Mesenchymal stem cell (in vitro differentiated cells and primary cell): ENCODE data around the gene DDO.

ENCODE experiments used
- DNase-seq: peaks from one replicate; pipeline ENCODE4 v3.0.0-alpha.2; 2013
- H2AFZ ChIP-seq: one replicate; pipeline ENCODE4 v1.6.1; 2013; ENCODE audit warnings: low read depth, mild to moderate bottlenecking, control low read depth, inconsistent platforms, low read length, moderate library complexity
- H2AK5ac ChIP-seq: 2 replicates; pipeline ENCODE4 v1.6.1; 2013; ENCODE audit warnings: low read length, moderate library complexity, mild to moderate bottlenecking, inconsistent platforms; ENCODE audit not compliant: severe bottlenecking
- H2BK120ac ChIP-seq: one replicate; pipeline ENCODE4 v1.6.1; 2013; ENCODE audit warnings: low read depth, mild to moderate bottlenecking, inconsistent platforms, low read length, moderate library complexity
- H2BK12ac ChIP-seq, 2 experiments: one replicate each; pipeline ENCODE4 v1.6.1; 2013; ENCODE audit warnings: inconsistent platforms in 2 of 2, low read length in 2 of 2, mild to moderate bottlenecking in 2 of 2, moderate library complexity in 2 of 2, control low read depth in 1 of 2
- H2BK15ac ChIP-seq: one replicate; pipeline ENCODE4 v1.6.1; 2013; ENCODE audit warnings: mild to moderate bottlenecking, low read depth, inconsistent platforms; ENCODE audit not compliant: poor library complexity, severe bottlenecking
- H2BK5ac ChIP-seq: 2 replicates; pipeline ENCODE4 v1.6.1; 2013; ENCODE audit warnings: low read depth, mild to moderate bottlenecking, low read length, control low read depth, inconsistent platforms; ENCODE audit not compliant: poor library complexity, severe bottlenecking
- H3K14ac ChIP-seq, 2 experiments: one replicate each; pipeline ENCODE4 v1.6.1; 2013; ENCODE audit warnings: inconsistent platforms in 2 of 2, low read length in 2 of 2, control low read depth in 1 of 2, mild to moderate bottlenecking in 1 of 2, moderate library complexity in 1 of 2
- H3K18ac ChIP-seq, 2 experiments: one replicate each; pipeline ENCODE4 v1.6.1; 2013; ENCODE audit warnings: inconsistent platforms in 2 of 2, low read length in 2 of 2, control low read depth in 1 of 2, low read depth in 1 of 2, mild to moderate bottlenecking in 1 of 2
- H3K23ac ChIP-seq, 2 experiments: one replicate each; pipeline ENCODE4 v1.6.1; 2013; ENCODE audit warnings: inconsistent platforms in 2 of 2, low read length in 2 of 2, mild to moderate bottlenecking in 2 of 2, moderate library complexity in 2 of 2, control low read depth in 1 of 2
- H3K27ac ChIP-seq: 2 replicates; pipeline ENCODE4 v1.5.1; 2013; ENCODE audit warnings: mild to moderate bottlenecking, moderate library complexity, low read length, control low read depth, inconsistent platforms; ENCODE audit not compliant: poor library complexity, severe bottlenecking
- H3K27me3 ChIP-seq, 2 experiments: 2 replicates each; pipeline versions ENCODE4 v1.6.1 to v1.7.0; 2013; ENCODE audit warnings: low read length in 2 of 2, mild to moderate bottlenecking in 2 of 2, moderate library complexity in 2 of 2, control low read depth in 1 of 2, inconsistent platforms in 1 of 2; ENCODE audit not compliant: control insufficient read depth in 1 of 2, insufficient read depth in 1 of 2
- H3K36me3 ChIP-seq, 2 experiments: 2 replicates each; pipeline versions ENCODE4 v1.6.1 to v1.7.0; 2013; ENCODE audit warnings: low read length in 2 of 2, control low read depth in 1 of 2, inconsistent platforms in 1 of 2, low read depth in 1 of 2, mild to moderate bottlenecking in 1 of 2; ENCODE audit not compliant: insufficient read depth in 2 of 2, control insufficient read depth in 1 of 2
- H3K4ac ChIP-seq, 2 experiments: one replicate each; pipeline ENCODE4 v1.6.1; 2013; ENCODE audit warnings: inconsistent platforms in 2 of 2, low read length in 2 of 2, mild to moderate bottlenecking in 2 of 2, moderate library complexity in 2 of 2, control low read depth in 1 of 2, low read depth in 1 of 2
- H3K4me1 ChIP-seq: 2 replicates; pipeline ENCODE4 v1.6.1; 2013; ENCODE audit warnings: low read depth, low read length, control low read depth; ENCODE audit not compliant: control insufficient read depth, insufficient read depth
- H3K4me2 ChIP-seq: 2 replicates; pipeline ENCODE4 v1.6.1; 2013; ENCODE audit warnings: low read length, mild to moderate bottlenecking, inconsistent platforms; ENCODE audit not compliant: poor library complexity, severe bottlenecking
- H3K4me3 ChIP-seq, 2 experiments: 2 replicates each; pipeline versions ENCODE4 v1.5.1 to v1.7.0; 2013; ENCODE audit warnings: low read length in 2 of 2, mild to moderate bottlenecking in 2 of 2, control low read depth in 1 of 2, low read depth in 1 of 2; ENCODE audit not compliant: insufficient read depth in 1 of 2
- H3K79me1 ChIP-seq: replicated peaks from 2 replicates; pipeline ENCODE4 v1.6.1; 2013; ENCODE audit warnings: mild to moderate bottlenecking, control low read depth, low read length, inconsistent platforms; ENCODE audit not compliant: poor library complexity, severe bottlenecking
- H3K9ac ChIP-seq: 2 replicates; pipeline ENCODE4 v1.7.0; 2013; ENCODE audit warnings: mild to moderate bottlenecking, low read length, moderate library complexity
- H3K9me3 ChIP-seq: 2 replicates; pipeline ENCODE4 v1.7.0; 2013; ENCODE audit warnings: mild to moderate bottlenecking, low read length; ENCODE audit not compliant: control insufficient read depth
- H4K8ac ChIP-seq: one replicate; pipeline ENCODE4 v1.6.1; 2013; ENCODE audit warnings: inconsistent platforms, mild to moderate bottlenecking, low read length, moderate library complexity
- H4K91ac ChIP-seq: one replicate; pipeline ENCODE4 v1.6.1; 2013; ENCODE audit warnings: mild to moderate bottlenecking, low read length, inconsistent platforms
- WGBS: methylation state at CpG from one replicate; pipeline ENCODE4 v1.1.7; 2013; ENCODE audit warnings: mixed read lengths; 5-methylcytosine and 5-hydroxymethylcytosine counted together

Gene DDO

DNA sequence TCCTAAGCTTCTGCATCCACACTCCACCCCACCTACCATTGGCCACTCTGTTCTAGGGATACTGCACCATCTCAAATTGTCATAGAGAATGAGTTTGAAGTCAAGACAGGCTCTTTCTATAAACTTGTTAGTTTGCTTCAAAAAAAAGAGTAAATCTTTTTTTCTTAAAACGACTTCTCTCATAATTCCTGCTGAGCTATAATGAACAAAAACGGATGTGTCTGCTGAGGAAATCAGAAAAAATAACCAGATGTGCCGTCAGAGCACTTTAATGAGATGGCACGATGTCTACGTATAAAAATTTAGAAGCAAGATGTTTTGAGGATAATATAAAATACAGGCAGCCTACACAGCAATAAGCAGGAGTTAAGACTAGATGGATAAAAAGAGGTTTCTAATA, 24.0 kb upstream of the DDO start:
- H2BK15ac ChIP-seq: no peak overlapping the region
- H2BK12ac ChIP-seq: no peak overlapping the region
- H2BK5ac ChIP-seq: no peak overlapping the region
- H3K4me3 ChIP-seq: no peak overlapping the region
- no peak overlapping the region for H3K23ac ChIP-seq
- no peaks in the 10 kb centered on the region for H3K36me3 ChIP-seq
- H3K27me3 ChIP-seq: peaks cover 0 to 18% of the 10 kb centered on the region in 2 experiments
- no peak overlapping the region for H3K18ac ChIP-seq
- no peak for DNase-seq
- H3K79me1 ChIP-seq: no peaks in the 10 kb centered on the region
- no peak overlapping the region for H3K27ac ChIP-seq
- no peak overlapping the region for H3K4ac ChIP-seq
- H3K9ac ChIP-seq: no peak overlapping the region
- H2AK5ac ChIP-seq: no peak overlapping the region
- no peak overlapping the region for H2AFZ ChIP-seq
- WGBS: 74% methylated on average over 4 of the region's 5 CpGs
- H3K14ac ChIP-seq: no peak overlapping the region
- H3K4me2 ChIP-seq: no peak overlapping the region
- no peak overlapping the region for H4K8ac ChIP-seq
- H4K91ac ChIP-seq: no peak overlapping the region
- H2BK120ac ChIP-seq: no peak overlapping the region
- no peaks in the 10 kb centered on the region for H3K4me1 ChIP-seq
- peaks cover 24% of the 10 kb centered on the region for H3K9me3 ChIP-seq

DNA sequence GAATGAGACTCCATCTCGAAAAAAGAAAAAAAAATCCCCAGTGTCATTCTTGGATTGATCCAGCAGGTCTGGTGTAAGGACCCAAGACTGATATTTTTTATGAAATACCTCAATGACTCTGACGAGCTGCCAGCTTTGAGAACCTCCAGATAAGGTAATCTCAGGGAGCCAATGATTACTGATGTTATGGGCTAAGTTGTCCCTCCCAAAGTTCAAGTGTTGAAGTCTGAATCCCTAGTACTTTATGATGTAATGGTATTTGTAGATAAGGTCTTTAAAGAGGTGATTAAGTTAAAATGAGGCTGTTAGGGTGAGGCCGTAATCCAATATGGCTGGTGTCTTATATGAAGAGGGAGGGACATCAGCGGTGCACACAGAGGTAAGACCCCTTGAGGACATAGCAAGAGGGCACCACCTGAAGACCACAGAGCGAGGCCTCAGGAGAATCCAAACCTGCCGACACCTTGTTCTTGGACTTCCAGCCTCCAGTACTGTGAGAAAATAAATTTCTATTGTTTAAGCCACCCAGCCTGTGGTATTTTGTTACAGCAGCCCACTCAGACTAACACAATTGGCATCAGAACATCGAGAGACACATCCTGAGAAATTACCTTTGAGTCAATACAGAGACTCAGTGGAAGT, 19.7 kb upstream of the DDO start:
- H2AK5ac ChIP-seq: no peak overlapping the region
- no peak overlapping the region for H3K4me2 ChIP-seq
- no peak overlapping the region for H3K18ac ChIP-seq
- no peak overlapping the region for H2AFZ ChIP-seq
- no peak overlapping the region for H4K8ac ChIP-seq
- H3K9me3 ChIP-seq: peaks cover 20% of the 10 kb centered on the region
- H2BK12ac ChIP-seq: no peak overlapping the region
- no peaks in the 10 kb centered on the region for H3K79me1 ChIP-seq
- H3K23ac ChIP-seq: no peak overlapping the region
- H3K9ac ChIP-seq: no peak overlapping the region
- no peaks in the 10 kb centered on the region for H3K4me1 ChIP-seq
- DNase-seq: no peak
- H3K27ac ChIP-seq: no peak overlapping the region
- no peak overlapping the region for H2BK120ac ChIP-seq
- H3K36me3 ChIP-seq: no peaks in the 10 kb centered on the region
- H2BK15ac ChIP-seq: no peak overlapping the region
- H3K27me3 ChIP-seq: peaks cover 1 to 26% of the 10 kb centered on the region in 2 experiments
- H4K91ac ChIP-seq: no peak overlapping the region
- 89% methylated on average over 6 of the region's 7 CpGs for WGBS
- H3K4ac ChIP-seq: no peak overlapping the region
- H3K4me3 ChIP-seq: no peak overlapping the region
- no peak overlapping the region for H2BK5ac ChIP-seq
- H3K14ac ChIP-seq: no peak overlapping the region

DNA sequence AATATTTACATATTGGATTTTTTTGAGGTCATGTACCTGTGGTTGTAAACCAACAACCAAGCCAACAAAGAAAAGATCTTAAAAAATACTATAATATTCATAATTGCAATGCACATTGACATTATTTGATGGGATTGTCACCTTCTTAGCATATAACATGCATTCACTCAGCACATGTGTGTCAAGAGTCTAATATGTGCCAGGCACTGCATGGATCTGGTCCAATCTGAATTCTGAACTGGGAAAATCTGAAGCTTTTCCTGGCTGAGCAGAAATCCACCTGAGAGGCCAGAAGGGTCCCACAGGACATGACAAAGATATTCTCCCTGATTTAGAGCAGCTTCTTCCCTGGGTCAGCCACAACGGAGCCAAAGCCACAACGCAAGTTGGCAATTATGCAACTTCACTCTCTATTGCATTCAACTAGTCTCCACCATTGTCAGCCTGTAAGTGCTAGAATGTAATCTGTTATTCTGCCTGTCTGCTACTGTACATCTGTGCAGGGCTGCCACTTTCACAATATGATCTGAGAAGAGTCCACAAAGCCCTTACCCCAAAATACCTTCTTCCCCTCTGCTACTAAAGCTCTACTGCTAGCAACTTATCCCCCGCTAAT, 17.0 kb upstream of the DDO start:
- WGBS: 95% methylated on average over 3 of the region's 3 CpGs
- no peak overlapping the region for H3K9ac ChIP-seq
- H3K4me3 ChIP-seq: no peak overlapping the region

GRCh38 chr6:110430741-110431140, 15.4 kb upstream of the DDO start:
- peaks cover 11 to 43% of the 10 kb centered on the region in 2 experiments for H3K27me3 ChIP-seq
- H2BK5ac ChIP-seq: no peak overlapping the region
- H2BK15ac ChIP-seq: no peak overlapping the region
- H3K9me3 ChIP-seq: peaks cover 5% of the 10 kb centered on the region
- H3K4ac ChIP-seq: no peak overlapping the region
- H3K4me1 ChIP-seq: no peaks in the 10 kb centered on the region
- H4K8ac ChIP-seq: no peak overlapping the region
- DNase-seq: no peak
- H3K4me3 ChIP-seq: no peak overlapping the region
- H3K14ac ChIP-seq: peak overlapping the region in 1 of 2 experiments; percentile 9
- no peaks in the 10 kb centered on the region for H3K79me1 ChIP-seq
- no peak overlapping the region for H2AFZ ChIP-seq
- no peaks in the 10 kb centered on the region for H3K36me3 ChIP-seq
- no peak overlapping the region for H3K18ac ChIP-seq
- H3K27ac ChIP-seq: no peak overlapping the region
- no peak overlapping the region for H3K4me2 ChIP-seq
- H3K9ac ChIP-seq: no peak overlapping the region
- H3K23ac ChIP-seq: no peak overlapping the region
- H2AK5ac ChIP-seq: no peak overlapping the region
- no peak overlapping the region for H4K91ac ChIP-seq
- WGBS: 87% methylated on average over 3 of the region's 4 CpGs
- H2BK120ac ChIP-seq: no peak overlapping the region
- H2BK12ac ChIP-seq: no peak overlapping the region

More for the DNA sequence above, 17.0 kb upstream of the DDO start:
- Histone ChIP-seq H2BK5ac (no peak overlapping the region), H2BK15ac (no peak overlapping the region), H3K18ac (no peak overlapping the region), H2BK12ac (no peak overlapping the region), H2AFZ (no peak overlapping the region), H3K4ac (no peak overlapping the region), H2BK120ac (no peak overlapping the region), H3K9me3 (peaks cover 5% of the 10 kb centered on the region), H3K36me3 (no peaks in the 10 kb centered on the region), H3K4me1 (no peaks in the 10 kb centered on the region), H3K23ac (no peak overlapping the region), H3K79me1 (no peaks in the 10 kb centered on the region), H4K8ac (no peak overlapping the region), H3K14ac (no peak overlapping the region), H4K91ac (no peak overlapping the region), H3K27me3 (peaks cover 8 to 35% of the 10 kb centered on the region in 2 experiments), H3K4me2 (no peak overlapping the region), H3K27ac (no peak overlapping the region), H2AK5ac (no peak overlapping the region)
- DNase-seq: no peak
